ENCODE data around the gene ZNF777. TPM values are rescaled to one million over a fixed set of nuclear protein-coding genes. Genes with fewer than 3 reads are reported as not detected.

ZNF777 gene
- total and polyA plus RNA-seq, 9 of the 15 experiments (the other 6 are each of a cell fraction or from before 2014, with no cell fraction given), result 0.11 to 32.6 (median 9.0) TPM

- no peak for TF ChIP-seq ZBTB34 (CRISPR knock-in tag; IDR thresholded peaks at IDR 0.05)
- no peak; the same call in 1 of the 2 replicates for TF ChIP-seq MYNN (IDR thresholded peaks at IDR 0.05)
- TF ChIP-seq MYNN (CRISPR knock-in tag; IDR thresholded peaks at IDR 0.05), result no peak
- TF ChIP-seq ZNF57 (CRISPR knock-in tag; IDR thresholded peaks at IDR 0.05), result no peak
- TF ChIP-seq ZNF133 (CRISPR knock-in tag; IDR thresholded peaks at IDR 0.05), result 0 out of 2 replicates have a peak, but pooled peaks have one; percentile 13
- TF ChIP-seq ZNF79 (CRISPR knock-in tag; IDR thresholded peaks at IDR 0.05; ENCODE audit: low read depth), result no peak
- no peak for TF ChIP-seq TSC22D4 (tag; IDR thresholded peaks at IDR 0.05)
- TF ChIP-seq TRIM28 (IDR thresholded peaks at IDR 0.05), result no peak
- TF ChIP-seq CBFA2T3 (IDR thresholded peaks at IDR 0.05), result no peak
- TF ChIP-seq RAD21 (CRISPR knock-in tag; conservative IDR thresholded peaks at IDR 0.05 in 1 of 2, IDR thresholded peaks at IDR 0.05 in 1 of 2), result peak; percentile 31 to 40
- peak; percentile 84; the same call in 1 of the 2 replicates for TF ChIP-seq ZNF766 (CRISPR knock-in tag; conservative IDR thresholded peaks at IDR 0.05)
- no peak for TF ChIP-seq BACH1 (tag; IDR thresholded peaks at IDR 0.05)
- TF ChIP-seq NFYB (IDR thresholded peaks at IDR 0.05; ENCODE audit: extremely low read depth, insufficient read length), result no peak
- TF ChIP-seq, protein P1, sequence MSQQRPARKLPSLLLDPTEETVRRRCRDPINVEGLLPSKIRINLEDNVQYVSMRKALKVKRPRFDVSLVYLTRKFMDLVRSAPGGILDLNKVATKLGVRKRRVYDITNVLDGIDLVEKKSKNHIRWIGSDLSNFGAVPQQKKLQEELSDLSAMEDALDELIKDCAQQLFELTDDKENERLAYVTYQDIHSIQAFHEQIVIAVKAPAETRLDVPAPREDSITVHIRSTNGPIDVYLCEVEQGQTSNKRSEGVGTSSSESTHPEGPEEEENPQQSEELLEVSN (IDR thresholded peaks at IDR 0.05; ENCODE audit: borderline replicate concordance in 1 of 2, extremely low read depth in 1 of 2, insufficient read depth in 1 of 2, insufficient read length in 1 of 2, low read depth in 1 of 2, low read length in 1 of 2, poor library complexity in 1 of 2, severe bottlenecking in 1 of 2), result peak in 1 of 2 experiments; percentile 39
- TF ChIP-seq CREBBP (IDR thresholded peaks at IDR 0.05; ENCODE audit: low read depth, low read length), result no peak
- TF ChIP-seq GTF2B (IDR thresholded peaks at IDR 0.05; ENCODE audit: extremely low read depth, insufficient read length), result no peak
- peak; percentile 80 for TF ChIP-seq ATF7 (IDR thresholded peaks at IDR 0.05)
- TF ChIP-seq, protein P2, sequence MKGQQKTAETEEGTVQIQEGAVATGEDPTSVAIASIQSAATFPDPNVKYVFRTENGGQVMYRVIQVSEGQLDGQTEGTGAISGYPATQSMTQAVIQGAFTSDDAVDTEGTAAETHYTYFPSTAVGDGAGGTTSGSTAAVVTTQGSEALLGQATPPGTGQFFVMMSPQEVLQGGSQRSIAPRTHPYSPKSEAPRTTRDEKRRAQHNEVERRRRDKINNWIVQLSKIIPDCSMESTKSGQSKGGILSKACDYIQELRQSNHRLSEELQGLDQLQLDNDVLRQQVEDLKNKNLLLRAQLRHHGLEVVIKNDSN (CRISPR knock-in tag; IDR thresholded peaks at IDR 0.05), result no peak
- no peak for TF ChIP-seq TCF15 (CRISPR knock-in tag; IDR thresholded peaks at IDR 0.05)
- TF ChIP-seq CAMTA2 (CRISPR knock-in tag; conservative IDR thresholded peaks at IDR 0.05), result no peak
- TF ChIP-seq ZNF197 (CRISPR knock-in tag; IDR thresholded peaks at IDR 0.05; ENCODE audit: low read depth), result no peak
- no peak for TF ChIP-seq ZNF77 (CRISPR knock-in tag; IDR thresholded peaks at IDR 0.05)
- no peak for TF ChIP-seq SIRT6 (IDR thresholded peaks at IDR 0.05; ENCODE audit: low read depth, low read length)
- TF ChIP-seq CHD4 (IDR thresholded peaks at IDR 0.05; ENCODE audit: insufficient read depth, insufficient replicate concordance, low read depth, low read length, poor library complexity, severe bottlenecking), result no peak
Observed at GRCh38 chr7:149460493-149461277, at the start of gene ZNF777 (continued).

Measured in K562 (cell line).